Retinal pigment epithelial cell (primary cell): Measurements from ENCODE around the gene HOXA11.

Experiments used
- DNase-seq: peaks from one replicate; pipeline ENCODE4 v3.0.0-alpha.2; 2010; ENCODE audit warnings: low read depth
- H3K4me3 ChIP-seq: 2 replicates; pipeline ENCODE4 v1.5.1; 2011; ENCODE audit warnings: mild to moderate bottlenecking, low read length, control low read depth, moderate library complexity
- CTCF ChIP-seq: conservative IDR thresholded peaks from 2 replicates; pipeline ENCODE4 v1.5.1; 2011; ENCODE audit warnings: low read depth, low read length, control low read depth, inconsistent platforms

HOXA11 gene

GRCh38 chr7:27192546-27193334 is 7.7 kb upstream of the HOXA11 start:
- no peak for DNase-seq
- no peak for TF ChIP-seq CTCF
- no peak overlapping the region for H3K4me3 ChIP-seq

GRCh38 chr7:27191833-27192545 is 7.0 kb upstream of the HOXA11 start:
- H3K4me3 ChIP-seq, result no peak overlapping the region
- no peak for DNase-seq
- no peak for TF ChIP-seq CTCF

GRCh38 chr7:27191161-27191731 is 6.2 kb upstream of the HOXA11 start:
- no peak for DNase-seq
- no peak overlapping the region for H3K4me3 ChIP-seq
- no peak for TF ChIP-seq CTCF

- H3K4me3 ChIP-seq, result no peak overlapping the region
- no peak for DNase-seq
- TF ChIP-seq CTCF, result no peak
Measured at GRCh38 chr7:27189997-27190748, 5.1 kb upstream of the HOXA11 start.

- TF ChIP-seq CTCF, result no peak
- H3K4me3 ChIP-seq, result no peak overlapping the region
- no peak for DNase-seq
Measured at GRCh38 chr7:27189295-27189996, 4.4 kb upstream of the HOXA11 start.
